Measurements from ENCODE around the gene MAPK10. TPM values are rescaled to one million over a fixed set of nuclear protein-coding genes. Genes with fewer than 3 reads are reported as not detected.
A peak's percentile ranks its signal among the peaks of the same experiment; 100 is the strongest.

Gene MAPK10
- total and polyA plus RNA-seq, 2 of the 8 experiments (the other 6 are each of a cell fraction or from before 2014, with no cell fraction given), result 2.5 to 3.1 TPM

DNA sequence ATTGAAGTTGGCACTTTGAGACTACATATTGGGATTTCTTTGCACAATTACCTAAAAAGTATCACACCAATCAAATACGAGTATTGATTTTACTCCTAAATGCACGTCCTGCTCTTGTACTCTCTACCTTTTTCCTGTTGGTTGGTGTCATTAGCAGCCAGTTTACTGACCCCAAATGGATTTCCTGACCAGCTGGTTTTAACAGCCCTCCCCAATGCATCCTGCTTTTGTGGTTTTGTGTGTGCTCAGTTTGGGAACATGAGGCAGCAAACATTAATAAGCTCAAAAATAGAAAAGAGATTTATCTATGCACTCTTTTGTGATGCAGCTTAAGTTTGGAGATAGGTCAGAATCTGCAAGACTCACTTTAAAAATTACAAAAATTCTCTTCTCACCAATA, 230.3 kb downstream of the MAPK10 start:
- Histone ChIP-seq H3K4me1 (replicated peaks in 1 of 4; ENCODE audit: control insufficient read depth in 3 of 4, insufficient read depth in 4 of 4, low read length in 3 of 4) (no peaks in the 10 kb centered on the region), H2BK120ac (replicated peaks; ENCODE audit: low read depth, low read length) (no peak overlapping the region), H4K8ac (ENCODE audit: extremely low read depth, insufficient read depth, low read length) (no peak overlapping the region), H4K5ac (ENCODE audit: insufficient read length, low read depth, low read length) (no peak overlapping the region), H3K27me3 (replicated peaks in 1 of 4; ENCODE audit: control insufficient read depth in 3 of 4, extremely low read depth in 1 of 4, insufficient read depth in 3 of 4, low read length in 3 of 4) (no peaks in the 10 kb centered on the region), H3K9ac (replicated peaks in 1 of 4; ENCODE audit: extremely low read depth in 1 of 4, low read depth in 3 of 4, low read length in 3 of 4) (no peak overlapping the region), H3K79me1 (ENCODE audit: low read depth, low read length) (no peaks in the 10 kb centered on the region), H2BK12ac (ENCODE audit: low read depth, low read length) (no peak overlapping the region), H3K4ac (replicated peaks; ENCODE audit: insufficient read length, low read depth, low read length) (no peak overlapping the region), H3K14ac (ENCODE audit: insufficient read length) (no peak overlapping the region), H2BK5ac (ENCODE audit: low read depth, low read length) (no peak overlapping the region), H3K56ac (replicated peaks; ENCODE audit: insufficient read length, low read depth, low read length) (no peak overlapping the region), H2BK15ac (ENCODE audit: low read length) (no peak overlapping the region), H3K79me2 (ENCODE audit: control insufficient read depth in 1 of 2, insufficient read depth in 2 of 2, low read length in 2 of 2) (no peaks in the 10 kb centered on the region), H4K20me1 (replicated peaks in 1 of 2; ENCODE audit: control insufficient read depth in 1 of 2, insufficient read depth in 2 of 2, low read length in 2 of 2) (no peaks in the 10 kb centered on the region), H2BK20ac (ENCODE audit: low read length) (no peak overlapping the region), H3K23ac (ENCODE audit: insufficient read length) (no peak overlapping the region), H3K23me2 (ENCODE audit: low read depth, low read length) (no peaks in the 10 kb centered on the region), H2AK5ac (ENCODE audit: low read depth, low read length) (no peak overlapping the region), H3K9me3 (ENCODE audit: insufficient read depth in 2 of 2, low read depth in 1 of 2, low read length in 1 of 2) (no peaks in the 10 kb centered on the region), H3K36me3 (ENCODE audit: control insufficient read depth in 2 of 4, insufficient read depth in 4 of 4, low read length in 3 of 4) (no peaks in the 10 kb centered on the region), H3K27ac (ENCODE audit: low read depth, low read length) (no peak overlapping the region), H3K4me2 (ENCODE audit: insufficient read depth in 1 of 2, low read depth in 2 of 2, low read length in 2 of 2) (no peak overlapping the region), H4K91ac (replicated peaks; ENCODE audit: insufficient read length, low read length) (no peak overlapping the region), H2AFZ (ENCODE audit: low read length) (no peak overlapping the region), H3K18ac (ENCODE audit: extremely low read depth, low read length) (no peak overlapping the region), H3K4me3 (ENCODE audit: extremely low read depth in 1 of 4, insufficient read depth in 2 of 4, low read depth in 3 of 4, low read length in 4 of 4) (no peak overlapping the region)
- DNase-seq (ENCODE audit: low read depth in 1 of 2, low spot score in 2 of 2), result no peak
- WGBS, 2 experiments (ENCODE audit: extremely low coverage in 1 of 2, insufficient coverage in 1 of 2, insufficient read length in 1 of 2, insufficient replicate concordance in 2 of 2, low coverage in 1 of 2, low lambda C conversion rate in 2 of 2, missing lambda C conversion rate in 1 of 2), result 85% methylated on average over 2 of the region's 2 CpGs; no CpG with 5 or more reads in 1 of the 2 experiments
- peak; percentile 28 for FAIRE-seq
- POLR2A ChIA-PET (ENCODE audit: partially characterized antibody), result no interaction called here
- CTCF ChIA-PET (ENCODE audit: partially characterized antibody), result interaction anchor here (1.4 kb wide), 1 partner anchor 333 kb away, joined by 5 read pairs; no protein-coding TSS in a partner anchor
- TF ChIP-seq HDAC6 (IDR thresholded peaks at IDR 0.05; ENCODE audit: low read depth, low read length) (no peak), CREB1 (IDR thresholded peaks at IDR 0.05) (no peak), SP4 (IDR thresholded peaks at IDR 0.05; ENCODE audit: low read length) (no peak), SP2 (IDR thresholded peaks at IDR 0.05; ENCODE audit: low read length) (no peak), EGR1 (IDR thresholded peaks at IDR 0.05; ENCODE audit: borderline replicate concordance, low read depth, low read length) (no peak), SIX5 (IDR thresholded peaks at IDR 0.05; ENCODE audit: low read depth, low read length) (no peak), EZH2 (IDR thresholded peaks at IDR 0.05; ENCODE audit: low read depth, low read length, severe bottlenecking) (no peak), CBX8 (IDR thresholded peaks at IDR 0.05; ENCODE audit: borderline replicate concordance, low read depth, low read length) (no peak), KDM5A (IDR thresholded peaks at IDR 0.05; ENCODE audit: low read length) (no peak), POLR2A (IDR thresholded peaks at IDR 0.05; ENCODE audit: control extremely low read depth in 1 of 2, low read depth in 2 of 2, low read length in 2 of 2) (no peak), CHD2 (IDR thresholded peaks at IDR 0.05; ENCODE audit: low read length) (no peak), YY1 (IDR thresholded peaks at IDR 0.05; ENCODE audit: low read depth, low read length) (no peak), GTF2F1 (IDR thresholded peaks at IDR 0.05; ENCODE audit: borderline replicate concordance, low read depth, low read length) (no peak), RFX5 (IDR thresholded peaks at IDR 0.05; ENCODE audit: borderline replicate concordance, low read depth, low read length) (no peak), TAF1 (IDR thresholded peaks at IDR 0.05; ENCODE audit: low read depth, low read length) (no peak)
- TF ChIP-seq, protein P1, sequence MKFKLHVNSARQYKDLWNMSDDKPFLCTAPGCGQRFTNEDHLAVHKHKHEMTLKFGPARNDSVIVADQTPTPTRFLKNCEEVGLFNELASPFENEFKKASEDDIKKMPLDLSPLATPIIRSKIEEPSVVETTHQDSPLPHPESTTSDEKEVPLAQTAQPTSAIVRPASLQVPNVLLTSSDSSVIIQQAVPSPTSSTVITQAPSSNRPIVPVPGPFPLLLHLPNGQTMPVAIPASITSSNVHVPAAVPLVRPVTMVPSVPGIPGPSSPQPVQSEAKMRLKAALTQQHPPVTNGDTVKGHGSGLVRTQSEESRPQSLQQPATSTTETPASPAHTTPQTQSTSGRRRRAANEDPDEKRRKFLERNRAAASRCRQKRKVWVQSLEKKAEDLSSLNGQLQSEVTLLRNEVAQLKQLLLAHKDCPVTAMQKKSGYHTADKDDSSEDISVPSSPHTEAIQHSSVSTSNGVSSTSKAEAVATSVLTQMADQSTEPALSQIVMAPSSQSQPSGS (IDR thresholded peaks at IDR 0.05; ENCODE audit: low read length), result no peak
